Endothelial cell (in vitro differentiated cells): ENCODE measurements around the gene MAGI1. TPM values are rescaled to one million over a fixed set of nuclear protein-coding genes. Genes with fewer than 3 reads are reported as not detected.

Experiments
- DNase-seq: peaks from one replicate; pipeline ENCODE4 v3.0.0; 2021; ENCODE audit warnings: low spot score
- H3K27ac Mint-ChIP-seq: one replicate; pipeline ENCODE4 v1.8.0; 2021; ENCODE audit warnings: mixed read lengths, inconsistent platforms; ENCODE audit not compliant: unreplicated experiment
- H3K27me3 Mint-ChIP-seq: one replicate; pipeline ENCODE4 v1.8.0; 2021; ENCODE audit warnings: mild to moderate bottlenecking, moderate library complexity, mixed read lengths, inconsistent platforms; ENCODE audit not compliant: unreplicated experiment
- H3K36me3 Mint-ChIP-seq: one replicate; pipeline ENCODE4 v1.8.0; 2021; ENCODE audit warnings: mild to moderate bottlenecking, low read depth, mixed read lengths, inconsistent platforms; ENCODE audit not compliant: unreplicated experiment
- H3K4me1 Mint-ChIP-seq: one replicate; pipeline ENCODE4 v1.8.0; 2021; ENCODE audit warnings: mild to moderate bottlenecking, mixed read lengths, inconsistent platforms; ENCODE audit not compliant: unreplicated experiment
- H3K4me3 Mint-ChIP-seq: one replicate; pipeline ENCODE4 v1.8.0; 2021; ENCODE audit warnings: mild to moderate bottlenecking, mixed read lengths, inconsistent platforms; ENCODE audit not compliant: unreplicated experiment
- H3K9me3 Mint-ChIP-seq: one replicate; pipeline ENCODE4 v1.8.0; 2021; ENCODE audit warnings: mixed read lengths, inconsistent platforms; ENCODE audit not compliant: unreplicated experiment
- total RNA-seq: library from RNA; stranded (reverse); fragmentation: NEBNext Ultra II Directional; extraction: Animal tissue kit (Norgen Biotek cat#: 25700); gene quantifications from one replicate; pipeline ENCODE4 v1.2.1, GENCODE V29; 2021; ENCODE audit not compliant: unreplicated experiment
- TF ChIP-seq, protein P1 (sequence below): fragments of 200-600 bp; sonication (generic); IDR thresholded peaks from one replicate; pipeline ENCODE4 v1.5.0; 2021; ENCODE audit warnings: antibody characterized with exemption; ENCODE audit not compliant: unreplicated experiment

Gene MAGI1
- total RNA-seq, 1 donor from 2014 or later = 33.8 TPM

DNA sequence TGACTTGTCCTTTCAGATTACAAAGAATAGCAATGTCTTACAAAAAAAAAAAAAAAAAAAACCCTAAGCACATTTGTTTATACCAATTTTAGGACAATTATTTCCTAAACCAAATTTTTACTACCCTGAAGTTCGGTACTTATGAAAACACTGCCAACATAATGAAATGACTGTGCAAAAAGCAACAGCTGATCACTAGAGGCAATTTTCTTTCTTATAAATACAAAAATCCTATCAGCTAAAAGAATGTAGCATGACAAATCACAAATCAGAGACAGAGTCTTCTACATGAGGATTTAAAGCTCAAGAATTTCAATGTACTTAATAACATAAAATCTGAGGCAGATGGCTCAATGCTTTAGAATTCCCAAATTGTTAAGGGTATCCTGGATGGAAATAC lies 191.8 kb downstream of the MAGI1 start:
- H3K9me3 Mint-ChIP-seq = no peaks in the 10 kb centered on the region
- no peaks in the 10 kb centered on the region for H3K4me1 Mint-ChIP-seq
- no peaks in the 10 kb centered on the region for H3K36me3 Mint-ChIP-seq
- no peak for DNase-seq
- TF ChIP-seq, protein P1, sequence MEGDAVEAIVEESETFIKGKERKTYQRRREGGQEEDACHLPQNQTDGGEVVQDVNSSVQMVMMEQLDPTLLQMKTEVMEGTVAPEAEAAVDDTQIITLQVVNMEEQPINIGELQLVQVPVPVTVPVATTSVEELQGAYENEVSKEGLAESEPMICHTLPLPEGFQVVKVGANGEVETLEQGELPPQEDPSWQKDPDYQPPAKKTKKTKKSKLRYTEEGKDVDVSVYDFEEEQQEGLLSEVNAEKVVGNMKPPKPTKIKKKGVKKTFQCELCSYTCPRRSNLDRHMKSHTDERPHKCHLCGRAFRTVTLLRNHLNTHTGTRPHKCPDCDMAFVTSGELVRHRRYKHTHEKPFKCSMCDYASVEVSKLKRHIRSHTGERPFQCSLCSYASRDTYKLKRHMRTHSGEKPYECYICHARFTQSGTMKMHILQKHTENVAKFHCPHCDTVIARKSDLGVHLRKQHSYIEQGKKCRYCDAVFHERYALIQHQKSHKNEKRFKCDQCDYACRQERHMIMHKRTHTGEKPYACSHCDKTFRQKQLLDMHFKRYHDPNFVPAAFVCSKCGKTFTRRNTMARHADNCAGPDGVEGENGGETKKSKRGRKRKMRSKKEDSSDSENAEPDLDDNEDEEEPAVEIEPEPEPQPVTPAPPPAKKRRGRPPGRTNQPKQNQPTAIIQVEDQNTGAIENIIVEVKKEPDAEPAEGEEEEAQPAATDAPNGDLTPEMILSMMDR = no peak
- H3K4me3 Mint-ChIP-seq = no peak overlapping the region
- H3K27ac Mint-ChIP-seq = no peak overlapping the region
- H3K27me3 Mint-ChIP-seq = no peaks in the 10 kb centered on the region

DNA sequence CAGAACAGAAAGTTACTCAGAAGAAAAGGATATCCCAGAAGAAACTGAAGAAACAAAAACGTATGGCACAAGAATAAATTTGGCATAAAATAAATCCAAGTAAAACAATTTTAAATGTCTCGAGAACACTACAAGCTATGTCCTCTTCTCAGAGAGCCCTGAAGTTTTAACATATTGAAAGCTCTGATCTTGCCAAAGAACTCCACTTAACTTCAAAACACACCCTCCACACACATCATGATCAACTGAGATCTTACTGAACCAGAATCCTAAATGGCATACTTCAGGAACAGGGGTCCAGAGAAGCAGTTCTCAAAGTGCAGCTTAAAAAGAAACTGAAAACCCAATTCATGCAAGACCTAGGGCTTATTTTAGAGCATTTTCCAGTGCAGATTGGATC lies 194.3 kb downstream of the MAGI1 start:
- peaks cover 1% of the 10 kb centered on the region for H3K4me1 Mint-ChIP-seq
- no peaks in the 10 kb centered on the region for H3K9me3 Mint-ChIP-seq
- DNase-seq = no peak
- no peak overlapping the region for H3K4me3 Mint-ChIP-seq
- no peaks in the 10 kb centered on the region for H3K36me3 Mint-ChIP-seq
- H3K27me3 Mint-ChIP-seq = no peaks in the 10 kb centered on the region
- TF ChIP-seq, protein P1 = no peak
- H3K27ac Mint-ChIP-seq = no peak overlapping the region

DNA sequence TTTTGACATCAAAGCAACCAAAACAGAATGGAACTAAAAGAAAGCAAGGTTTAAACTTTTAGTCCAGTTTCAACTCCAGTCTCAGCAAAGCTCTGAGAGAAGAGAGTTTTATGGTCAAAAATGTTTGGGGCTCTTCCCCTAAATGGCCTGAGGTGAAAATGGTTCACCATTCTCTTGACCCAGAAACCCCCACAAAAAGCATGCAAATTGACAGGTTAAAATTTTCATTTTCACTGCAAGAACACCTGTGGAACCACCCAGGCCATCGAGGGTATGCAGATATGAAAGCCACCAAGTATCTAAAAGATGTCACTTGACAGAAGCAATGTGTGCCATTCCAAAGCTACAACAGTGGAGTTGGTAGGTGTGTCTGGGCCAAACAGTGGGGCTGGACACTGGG lies 195.0 kb downstream of the MAGI1 start:
- Mint-ChIP-seq H3K4me3 (no peak overlapping the region), H3K27me3 (no peaks in the 10 kb centered on the region), H3K9me3 (no peaks in the 10 kb centered on the region), H3K36me3 (no peaks in the 10 kb centered on the region), H3K4me1 (peaks cover 2% of the 10 kb centered on the region), H3K27ac (no peak overlapping the region)
- TF ChIP-seq, protein P1 = no peak
- no peak for DNase-seq

DNA sequence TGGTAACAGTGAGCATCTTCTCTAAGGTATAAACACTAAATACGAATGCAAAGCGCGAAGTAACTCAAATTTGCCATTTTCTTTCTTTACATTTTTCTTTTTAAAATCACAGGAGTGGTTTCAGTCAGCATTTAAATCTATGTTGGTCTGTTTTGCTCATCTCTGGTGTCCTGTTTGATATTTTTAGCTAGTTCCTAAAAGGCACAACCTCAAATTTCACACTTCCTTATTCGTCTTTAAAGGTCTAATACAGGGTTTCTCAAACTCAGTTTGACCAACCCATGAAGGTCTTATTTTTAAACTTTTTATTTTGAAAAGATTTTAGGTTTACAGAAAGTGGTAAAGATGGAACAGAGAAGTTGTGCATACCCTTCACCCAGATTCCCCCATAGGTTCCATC lies 201.1 kb downstream of the MAGI1 start:
- no peaks in the 10 kb centered on the region for H3K27me3 Mint-ChIP-seq
- H3K4me3 Mint-ChIP-seq = no peak overlapping the region
- peaks cover 15% of the 10 kb centered on the region for H3K4me1 Mint-ChIP-seq
- TF ChIP-seq, protein P1 = no peak
- H3K36me3 Mint-ChIP-seq = no peaks in the 10 kb centered on the region
- no peaks in the 10 kb centered on the region for H3K9me3 Mint-ChIP-seq
- DNase-seq = no peak
- no peak overlapping the region for H3K27ac Mint-ChIP-seq

DNA sequence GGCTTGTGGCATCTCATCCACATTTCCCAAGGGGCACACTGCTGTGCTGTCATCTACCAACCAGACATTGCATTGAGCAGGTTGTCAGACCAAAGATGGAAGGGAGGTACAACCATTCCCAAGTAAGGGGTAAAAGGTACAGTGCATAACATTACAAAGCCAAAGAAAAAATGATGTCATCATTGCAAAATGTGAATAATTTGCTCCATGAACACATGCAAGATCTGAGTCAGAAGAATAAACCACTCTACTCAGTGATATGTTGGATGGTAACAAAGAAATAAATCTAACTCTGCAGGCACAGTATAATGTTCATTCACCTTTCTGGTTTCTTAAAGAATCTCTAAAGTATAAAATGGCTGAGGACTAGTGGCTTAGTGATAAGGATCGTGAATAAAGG lies 202.7 kb downstream of the MAGI1 start:
- H3K27ac Mint-ChIP-seq = no peak overlapping the region
- H3K9me3 Mint-ChIP-seq = no peaks in the 10 kb centered on the region
- DNase-seq = no peak
- H3K4me1 Mint-ChIP-seq = peaks cover 15% of the 10 kb centered on the region
- no peaks in the 10 kb centered on the region for H3K36me3 Mint-ChIP-seq
- TF ChIP-seq, protein P1 = no peak
- no peak overlapping the region for H3K4me3 Mint-ChIP-seq
- H3K27me3 Mint-ChIP-seq = no peaks in the 10 kb centered on the region
